HepG2 (cell line): ENCODE data around the gene MEI1. TPM values are rescaled to one million over a fixed set of nuclear protein-coding genes. Genes with fewer than 3 reads are reported as not detected.

Experiments used
- ARNT2 ChIP-seq: sonication (generic); formaldehyde crosslinking; IDR thresholded peaks from 2 replicates; pipeline ENCODE4 v1.8.0; 2022; ENCODE audit warnings: mild to moderate bottlenecking, low read depth, missing genetic modification reagents, moderate library complexity
- CBX1 ChIP-seq: IDR thresholded peaks from one replicate; pipeline ENCODE4 v1.6.1; 2016; ENCODE audit warnings: antibody characterized with exemption, low read depth
- HNRNPH1 ChIP-seq: fragments of 200-400 bp; formaldehyde crosslinking; optimal IDR thresholded peaks from 2 replicates; pipeline ENCODE3; 2017; ENCODE audit warnings: mild to moderate bottlenecking, low read depth, low read length
- JUNB ChIP-seq: sonication (generic); formaldehyde crosslinking; IDR thresholded peaks from 2 replicates; pipeline ENCODE4 v1.8.0; 2022; ENCODE audit warnings: missing genetic modification reagents, mild to moderate bottlenecking, borderline replicate concordance
- KAT2B ChIP-seq: fragments of 150-350 bp; IDR thresholded peaks from 2 replicates; pipeline ENCODE4 v1.6.1; 2014; ENCODE audit warnings: low read depth, low read length, borderline replicate concordance
- NR2F1 ChIP-seq, 2 experiments: fragments of 450-650 bp in 1 of 2; formaldehyde crosslinking in 1 of 2; IDR thresholded peaks; 2 replicates each; pipeline versions ENCODE4 v1.5.0 to v1.6.1; 2016 to 2020; ENCODE audit warnings: mild to moderate bottlenecking in 1 of 2, missing compliant biosample characterization in 1 of 2, missing genetic modification reagents in 1 of 2, moderate library complexity in 1 of 2
- PITX1 ChIP-seq: sonication (generic); formaldehyde crosslinking; IDR thresholded peaks from 2 replicates; pipeline ENCODE4 v1.5.1; 2020; ENCODE audit warnings: mild to moderate bottlenecking, missing genetic modification reagents
- ZIK1 ChIP-seq: sonication (generic); formaldehyde crosslinking; IDR thresholded peaks from 2 replicates; pipeline ENCODE4 v1.5.0; 2020; ENCODE audit warnings: mild to moderate bottlenecking, low read depth, missing genetic modification reagents, borderline replicate concordance
- ZNF12 ChIP-seq: sonication (generic); formaldehyde crosslinking; IDR thresholded peaks from 2 replicates; pipeline ENCODE4 v1.5.0; 2020; ENCODE audit warnings: missing genetic modification reagents
- ZNF33A ChIP-seq: sonication (generic); formaldehyde crosslinking; IDR thresholded peaks from 2 replicates; pipeline ENCODE4 v1.5.1; 2020; ENCODE audit warnings: missing genetic modification reagents, mild to moderate bottlenecking, moderate library complexity, borderline replicate concordance
- ZNF354B ChIP-seq: sonication (generic); formaldehyde crosslinking; IDR thresholded peaks from 2 replicates; pipeline ENCODE4 v1.8.0; 2022; ENCODE audit warnings: mild to moderate bottlenecking, missing genetic modification reagents
- ZNF747 ChIP-seq: sonication (generic); formaldehyde crosslinking; IDR thresholded peaks from 2 replicates; pipeline ENCODE4 v1.8.1; 2023; ENCODE audit warnings: missing genetic modification reagents, mild to moderate bottlenecking, borderline replicate concordance
- ZSCAN25 ChIP-seq: sonication (generic); formaldehyde crosslinking; IDR thresholded peaks from 2 replicates; pipeline ENCODE4 v1.8.0; 2022; ENCODE audit warnings: mild to moderate bottlenecking, missing genetic modification reagents
- polyA plus RNA-seq, 8 experiments: library from polyadenylated mRNA; depleted of rRNA in 3 of 8; stranded (reverse) in 7 of 8; unstranded in 1 of 8; fragments of >200 nt; fragmentation: Illumina TruSeq in 4 of 8; extraction: Trizol in 4 of 8; gene quantifications; 2 replicates each; pipeline versions ENCODE4 v1.2.1 to v1.2.3, GENCODE V29; 2011 to 2016; ENCODE audit warnings: low read depth in 4 of 8, missing spikeins in 1 of 8, mixed read lengths in 1 of 8; ENCODE audit not compliant: insufficient read depth in 1 of 8
- total RNA-seq, 5 experiments: library from RNA; depleted of rRNA; stranded (reverse); fragments of >200 nt; fragmentation: Illumina TruSeq; extraction: Trizol; gene quantifications; 2 replicates each; pipeline ENCODE4 v1.2.3, GENCODE V29; 2016; ENCODE audit warnings: low read depth in 1 of 5
- TF ChIP-seq, protein P1 (sequence below): sonication (generic); formaldehyde crosslinking; IDR thresholded peaks from 2 replicates; pipeline ENCODE4 v1.5.0; 2020; ENCODE audit warnings: mild to moderate bottlenecking, missing genetic modification reagents
- TF ChIP-seq, protein P2 (sequence below): sonication (generic); formaldehyde crosslinking; IDR thresholded peaks from 2 replicates; pipeline ENCODE4 v1.5.1; 2020; ENCODE audit warnings: missing genetic modification reagents, mild to moderate bottlenecking, borderline replicate concordance
- TF ChIP-seq, protein P3 (sequence below): sonication (generic); formaldehyde crosslinking; IDR thresholded peaks from 2 replicates; pipeline ENCODE4 v1.9.0; 2021; ENCODE audit warnings: missing genetic modification reagents, borderline replicate concordance

The MEI1 gene
- total and polyA plus RNA-seq, 2 of the 13 experiments (the other 11 are each of a cell fraction or from before 2014, with no cell fraction given), result 0.75 to 1.9 TPM

DNA sequence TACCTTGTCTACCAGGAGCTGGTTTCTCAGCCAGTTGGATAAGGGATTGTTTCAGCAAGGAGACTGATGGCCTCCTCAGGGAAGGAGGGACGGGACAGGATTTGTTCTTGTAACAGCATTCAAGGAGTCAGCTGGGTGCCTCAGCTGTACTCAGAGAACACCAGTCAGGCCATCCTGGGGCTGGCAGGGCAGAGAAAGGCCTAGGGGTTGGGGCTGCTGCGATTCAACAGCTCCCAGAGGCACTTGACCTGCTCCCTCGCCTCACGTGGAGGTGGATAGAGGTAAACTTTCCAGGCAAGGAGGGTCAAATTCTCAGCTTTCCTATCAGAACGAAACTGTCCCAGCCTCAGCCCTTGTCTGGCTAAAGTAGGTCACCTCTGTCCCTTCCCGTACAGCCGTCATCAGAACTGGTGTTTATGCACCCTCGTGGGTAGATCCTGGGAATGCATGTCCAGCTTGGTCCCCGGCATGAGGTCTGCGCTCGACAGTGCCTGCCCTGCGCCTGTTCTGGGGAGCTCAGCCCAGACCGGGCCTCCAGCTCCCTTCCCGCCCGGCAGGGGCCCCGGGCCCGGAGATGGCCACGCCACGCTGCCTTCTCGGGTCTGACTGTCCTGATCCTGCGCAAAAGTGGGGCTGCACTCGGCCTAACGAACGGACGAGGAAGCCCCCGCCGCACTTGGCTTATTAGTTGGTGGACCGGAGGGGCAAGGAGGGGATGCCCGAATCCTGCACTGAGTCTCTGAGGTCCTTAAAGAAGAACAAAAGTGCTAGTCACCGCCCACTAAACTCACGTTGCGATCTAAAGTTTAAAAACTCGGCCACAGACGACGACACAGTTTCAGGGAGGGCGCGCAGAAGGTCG, 100.4 kb downstream of the MEI1 start (continued):
- TF ChIP-seq, protein P1, sequence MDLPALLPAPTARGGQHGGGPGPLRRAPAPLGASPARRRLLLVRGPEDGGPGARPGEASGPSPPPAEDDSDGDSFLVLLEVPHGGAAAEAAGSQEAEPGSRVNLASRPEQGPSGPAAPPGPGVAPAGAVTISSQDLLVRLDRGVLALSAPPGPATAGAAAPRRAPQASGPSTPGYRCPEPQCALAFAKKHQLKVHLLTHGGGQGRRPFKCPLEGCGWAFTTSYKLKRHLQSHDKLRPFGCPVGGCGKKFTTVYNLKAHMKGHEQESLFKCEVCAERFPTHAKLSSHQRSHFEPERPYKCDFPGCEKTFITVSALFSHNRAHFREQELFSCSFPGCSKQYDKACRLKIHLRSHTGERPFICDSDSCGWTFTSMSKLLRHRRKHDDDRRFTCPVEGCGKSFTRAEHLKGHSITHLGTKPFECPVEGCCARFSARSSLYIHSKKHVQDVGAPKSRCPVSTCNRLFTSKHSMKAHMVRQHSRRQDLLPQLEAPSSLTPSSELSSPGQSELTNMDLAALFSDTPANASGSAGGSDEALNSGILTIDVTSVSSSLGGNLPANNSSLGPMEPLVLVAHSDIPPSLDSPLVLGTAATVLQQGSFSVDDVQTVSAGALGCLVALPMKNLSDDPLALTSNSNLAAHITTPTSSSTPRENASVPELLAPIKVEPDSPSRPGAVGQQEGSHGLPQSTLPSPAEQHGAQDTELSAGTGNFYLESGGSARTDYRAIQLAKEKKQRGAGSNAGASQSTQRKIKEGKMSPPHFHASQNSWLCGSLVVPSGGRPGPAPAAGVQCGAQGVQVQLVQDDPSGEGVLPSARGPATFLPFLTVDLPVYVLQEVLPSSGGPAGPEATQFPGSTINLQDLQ (CRISPR knock-in tag), result 0 out of 2 replicates have a peak, but pooled peaks have one; percentile 17
- no peak for TF ChIP-seq ARNT2
- TF ChIP-seq, protein P2, sequence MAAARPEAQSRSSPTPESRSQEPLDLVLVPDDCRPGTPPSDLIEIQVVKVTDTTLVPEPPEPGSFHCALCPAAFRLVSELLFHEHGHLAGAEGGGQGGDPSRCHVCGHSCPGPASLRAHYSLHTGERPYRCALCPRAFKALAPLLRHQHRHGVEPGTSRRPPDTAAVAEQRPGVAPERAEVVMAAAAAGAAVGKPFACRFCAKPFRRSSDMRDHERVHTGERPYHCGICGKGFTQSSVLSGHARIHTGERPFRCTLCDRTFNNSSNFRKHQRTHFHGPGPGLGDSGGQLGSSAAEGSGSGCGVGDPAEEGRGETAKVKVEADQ (CRISPR knock-in tag), result peak; percentile 70; the same call in 1 of the 2 replicates
- TF ChIP-seq ZSCAN25 (CRISPR knock-in tag), result no peak
- no peak for TF ChIP-seq ZNF33A (CRISPR knock-in tag)
- TF ChIP-seq, protein P3, sequence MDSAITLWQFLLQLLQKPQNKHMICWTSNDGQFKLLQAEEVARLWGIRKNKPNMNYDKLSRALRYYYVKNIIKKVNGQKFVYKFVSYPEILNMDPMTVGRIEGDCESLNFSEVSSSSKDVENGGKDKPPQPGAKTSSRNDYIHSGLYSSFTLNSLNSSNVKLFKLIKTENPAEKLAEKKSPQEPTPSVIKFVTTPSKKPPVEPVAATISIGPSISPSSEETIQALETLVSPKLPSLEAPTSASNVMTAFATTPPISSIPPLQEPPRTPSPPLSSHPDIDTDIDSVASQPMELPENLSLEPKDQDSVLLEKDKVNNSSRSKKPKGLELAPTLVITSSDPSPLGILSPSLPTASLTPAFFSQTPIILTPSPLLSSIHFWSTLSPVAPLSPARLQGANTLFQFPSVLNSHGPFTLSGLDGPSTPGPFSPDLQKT (CRISPR knock-in tag), result no peak
- TF ChIP-seq ZNF12 (CRISPR knock-in tag), result no peak
- 0 out of 2 replicates have a peak, but pooled peaks have one; percentile 51 for TF ChIP-seq JUNB
- no peak for TF ChIP-seq NR2F1 (CRISPR knock-in tag; IDR thresholded peaks at IDR 0.05)
- TF ChIP-seq CBX1, result no peak
- 0 out of 2 replicates have a peak, but pooled peaks have one; percentile 32 for TF ChIP-seq ZIK1
- no peak for TF ChIP-seq HNRNPH1
- TF ChIP-seq ZNF747 (CRISPR knock-in tag), result no peak
- no peak for TF ChIP-seq KAT2B
- TF ChIP-seq ZNF354B, result no peak; the same call in 1 of the 2 replicates
- TF ChIP-seq PITX1 (CRISPR knock-in tag), result no peak
